ENCODE data around the gene ELL2. TPM values are rescaled to one million over a fixed set of nuclear protein-coding genes. Genes with fewer than 3 reads are reported as not detected.

ELL2 gene
- total and polyA plus RNA-seq, 2 of the 13 experiments (the other 11 are each of a cell fraction or from before 2014, with no cell fraction given): 78.9 to 97.1 TPM

- H3K27me3 ChIP-seq (ENCODE audit: control insufficient read depth in 1 of 2, insufficient read depth in 2 of 2, low read length in 2 of 2): no peaks in the 10 kb centered on the region
- in situ Hi-C loops (cut with HindIII; ENCODE audit: extremely low pct_ligation_motif_present, low pct_unique_long_range_greater_than_20kb) (no loop called here), intact Hi-C loops (cut with micrococcal nuclease; ENCODE audit: unreplicated experiment) (no loop called here)
- peaks cover 48% of the 10 kb centered on the region for H3K4me1 ChIP-seq (ENCODE audit: insufficient read depth, low read length)
- no peak overlapping the region for H2AFZ ChIP-seq (ENCODE audit: low read length)
- H3K27ac ChIP-seq (ENCODE audit: extremely low read length, insufficient read depth, low read length): no peak overlapping the region
- no peak overlapping the region for H3K4me2 ChIP-seq (ENCODE audit: low read depth, low read length)
- ChIA-PET CTCF (ENCODE audit: low intra/inter-chr PET ratio, low total read pairs) (no interaction called here), POLR2A (interaction anchor here (1.0 to 4.0 kb wide), 3 partner anchors 10 to 14 kb away, joined by 3 to 27 read pairs (median 11); partner anchors contain the start of gene ELL2)
- no peaks in the 10 kb centered on the region for H3K9me3 ChIP-seq (ENCODE audit: low read length)
- TF ChIP-seq AGO1 (IDR thresholded peaks at IDR 0.05; ENCODE audit: low read depth, low read length, poor library complexity, severe bottlenecking) (no peak), ZNF7 (CRISPR knock-in tag; IDR thresholded peaks at IDR 0.05) (peak; percentile 97)
- H3K9ac ChIP-seq (ENCODE audit: insufficient read depth, low read depth, low read length): no peak overlapping the region
- H3K79me2 ChIP-seq (ENCODE audit: insufficient read depth, low read length): peaks cover 25% of the 10 kb centered on the region
- H3K4me3 ChIP-seq (replicated peaks in 1 of 3; ENCODE audit: insufficient read depth in 1 of 3, low read depth in 2 of 3, low read length in 3 of 3): no peak overlapping the region
- no peaks in the 10 kb centered on the region for H3K36me3 ChIP-seq (replicated peaks in 1 of 2; ENCODE audit: control insufficient read depth in 1 of 2, insufficient read depth in 2 of 2, low read length in 2 of 2)
- BruUV-seq (replicated peaks): no TSS peak
- no peak for FAIRE-seq
- no peak for ATAC-seq
- no peaks in the 10 kb centered on the region for H4K20me1 ChIP-seq (ENCODE audit: insufficient read depth, low read length)
- DNase-seq (ENCODE audit: low spot score): no peak
Observed at GRCh38 chr5:95972196-95972595, 10.5 kb upstream of the ELL2 start.

DNA sequence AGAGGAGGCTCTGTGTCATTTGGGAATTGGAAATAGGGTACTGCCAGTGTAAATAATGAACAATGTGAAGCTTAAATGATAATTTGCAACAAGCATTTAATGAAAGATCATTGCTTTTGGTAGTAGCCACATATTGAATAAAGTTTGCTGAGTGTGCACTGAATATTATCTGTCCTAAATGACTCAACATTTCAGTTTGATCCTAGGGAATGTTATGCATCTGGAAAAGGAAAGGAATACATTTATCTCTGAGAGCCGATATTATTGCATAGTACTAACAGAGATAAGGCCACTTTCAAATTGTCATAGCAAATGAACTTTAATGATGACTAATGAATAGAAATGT, 8.7 kb upstream of the ELL2 start:
- H4K20me1 ChIP-seq (ENCODE audit: insufficient read depth, low read length): no peaks in the 10 kb centered on the region
- ChIA-PET CTCF (ENCODE audit: low intra/inter-chr PET ratio, low total read pairs) (no interaction called here), POLR2A (interaction anchor here (4.0 kb wide), 1 partner anchor 16 kb away, joined by 27 read pairs; no protein-coding TSS in a partner anchor)
- peaks cover 61% of the 10 kb centered on the region for H3K4me1 ChIP-seq (ENCODE audit: insufficient read depth, low read length)
- H3K9ac ChIP-seq (ENCODE audit: insufficient read depth, low read depth, low read length): no peak overlapping the region; the same call in 1 of the 2 replicates
- in situ Hi-C loops (cut with HindIII; ENCODE audit: extremely low pct_ligation_motif_present, low pct_unique_long_range_greater_than_20kb) (no loop called here), intact Hi-C loops (cut with micrococcal nuclease; ENCODE audit: unreplicated experiment) (no loop called here)
- peaks cover 25% of the 10 kb centered on the region for H3K79me2 ChIP-seq (ENCODE audit: insufficient read depth, low read length)
- peak; percentile 35 for ATAC-seq
- peak overlapping the region in 2 of 3 experiments; percentile 9 to 32; a peak in 1 of 6 replicates for H3K4me3 ChIP-seq (replicated peaks in 1 of 3; ENCODE audit: insufficient read depth in 1 of 3, low read depth in 2 of 3, low read length in 3 of 3)
- peak overlapping the region; percentile 63 for H3K4me2 ChIP-seq (ENCODE audit: low read depth, low read length)
- no peak for FAIRE-seq
- H3K27me3 ChIP-seq (ENCODE audit: control insufficient read depth in 1 of 2, insufficient read depth in 2 of 2, low read length in 2 of 2): no peaks in the 10 kb centered on the region
- no peaks in the 10 kb centered on the region for H3K9me3 ChIP-seq (ENCODE audit: low read length)
- WGBS (ENCODE audit: low lambda C conversion rate): 7% methylated on average over 1 of the region's 1 CpG
- H2AFZ ChIP-seq (ENCODE audit: low read length): no peak overlapping the region
- BruUV-seq (replicated peaks): no TSS peak
- no peak for DNase-seq (ENCODE audit: low spot score)
- H3K27ac ChIP-seq (ENCODE audit: extremely low read length, insufficient read depth, low read length): peak overlapping the region; percentile 63
- no peaks in the 10 kb centered on the region for H3K36me3 ChIP-seq (replicated peaks in 1 of 2; ENCODE audit: control insufficient read depth in 1 of 2, insufficient read depth in 2 of 2, low read length in 2 of 2)
- TF ChIP-seq AKAP8 (CRISPR knock-in tag; IDR thresholded peaks at IDR 0.05) (no peak), STAG1 (CRISPR knock-in tag; IDR thresholded peaks at IDR 0.05) (no peak), HNRNPL (IDR thresholded peaks at IDR 0.05; ENCODE audit: low read depth, low read length) (no peak), STAT6 (CRISPR knock-in tag; IDR thresholded peaks at IDR 0.05; ENCODE audit: borderline replicate concordance) (no peak), ZNF879 (CRISPR knock-in tag; IDR thresholded peaks at IDR 0.05) (no peak), ZNF18 (CRISPR knock-in tag; IDR thresholded peaks at IDR 0.05; ENCODE audit: insufficient replicate concordance) (no peak), ZNF160 (CRISPR knock-in tag; IDR thresholded peaks at IDR 0.05) (no peak), ZNF891 (CRISPR knock-in tag; IDR thresholded peaks at IDR 0.05) (no peak)
- TF ChIP-seq, protein P1, sequence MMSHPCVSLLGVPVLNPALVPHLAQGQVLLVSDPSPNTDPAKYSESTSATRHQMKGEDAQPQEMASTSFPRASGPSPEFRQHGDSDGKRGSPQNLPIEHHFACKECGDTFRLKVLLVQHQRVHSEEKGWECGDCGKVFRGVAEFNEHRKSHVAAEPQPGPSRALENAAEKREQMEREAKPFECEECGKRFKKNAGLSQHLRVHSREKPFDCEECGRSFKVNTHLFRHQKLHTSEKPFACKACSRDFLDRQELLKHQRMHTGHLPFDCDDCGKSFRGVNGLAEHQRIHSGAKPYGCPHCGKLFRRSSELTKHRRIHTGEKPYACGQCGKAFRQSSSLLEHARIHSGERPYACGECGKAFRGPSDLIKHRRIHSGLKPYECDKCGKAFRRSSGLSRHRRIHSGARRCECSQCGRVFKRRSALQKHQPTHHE (CRISPR knock-in tag; IDR thresholded peaks at IDR 0.05; ENCODE audit: borderline replicate concordance): no peak
- TF ChIP-seq, protein P2, sequence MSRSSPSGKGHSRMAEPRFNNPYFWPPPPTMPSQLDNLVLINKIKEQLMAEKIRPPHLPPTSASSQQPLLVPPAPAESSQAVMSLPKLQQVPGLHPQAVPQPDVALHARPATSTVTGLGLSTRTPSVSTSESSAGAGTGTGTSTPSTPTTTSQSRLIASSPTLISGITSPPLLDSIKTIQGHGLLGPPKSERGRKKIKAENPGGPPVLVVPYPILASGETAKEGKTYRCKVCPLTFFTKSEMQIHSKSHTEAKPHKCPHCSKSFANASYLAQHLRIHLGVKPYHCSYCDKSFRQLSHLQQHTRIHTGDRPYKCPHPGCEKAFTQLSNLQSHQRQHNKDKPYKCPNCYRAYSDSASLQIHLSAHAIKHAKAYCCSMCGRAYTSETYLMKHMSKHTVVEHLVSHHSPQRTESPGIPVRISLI (CRISPR knock-in tag; IDR thresholded peaks at IDR 0.05; ENCODE audit: borderline replicate concordance): no peak

Data from HepG2 (cell line).